Effector CD4-positive, alpha-beta T cell (primary cell): Measurements from ENCODE around the gene C10orf143.

Experiments
- DNase-seq: peaks from one replicate; pipeline ENCODE4 v3.0.0-alpha.2; 2020

Gene C10orf143

GRCh38 chr10:130050721-130051120 is 59.9 kb downstream of the C10orf143 start:
- no peak for DNase-seq

GRCh38 chr10:130049987-130050386 is 60.6 kb downstream of the C10orf143 start:
- no peak for DNase-seq

- no peak for DNase-seq
Measured at GRCh38 chr10:130049244-130049643, 61.4 kb downstream of the C10orf143 start.

GRCh38 chr10:130048081-130048480 is 62.5 kb downstream of the C10orf143 start:
- no peak for DNase-seq

GRCh38 chr10:130047336-130047735 is 63.3 kb downstream of the C10orf143 start:
- DNase-seq, result no peak

GRCh38 chr10:130046591-130046990 is 64.0 kb downstream of the C10orf143 start:
- no peak for DNase-seq

- DNase-seq, result no peak
Measured at GRCh38 chr10:130045801-130046321, 64.8 kb downstream of the C10orf143 start.

- no peak for DNase-seq
Measured at GRCh38 chr10:130045091-130045652, 65.5 kb downstream of the C10orf143 start.

GRCh38 chr10:130044067-130045061 is 66.3 kb downstream of the C10orf143 start:
- no peak for DNase-seq

GRCh38 chr10:130043491-130043890 is 67.1 kb downstream of the C10orf143 start:
- no peak for DNase-seq

GRCh38 chr10:130042381-130042780 is 68.2 kb downstream of the C10orf143 start:
- no peak for DNase-seq

- no peak for DNase-seq
Measured at GRCh38 chr10:130041451-130042371, 68.9 kb downstream of the C10orf143 start.

- DNase-seq, result no peak
Measured at GRCh38 chr10:130040817-130041330, 69.8 kb downstream of the C10orf143 start.

GRCh38 chr10:130040351-130040750 is 70.3 kb downstream of the C10orf143 start:
- no peak for DNase-seq

GRCh38 chr10:130039141-130039540 is 71.5 kb downstream of the C10orf143 start:
- no peak for DNase-seq

- DNase-seq, result no peak
Measured at GRCh38 chr10:130038611-130039109, 72.0 kb downstream of the C10orf143 start.

- DNase-seq, result no peak
Measured at GRCh38 chr10:130038019-130038555, 72.5 kb downstream of the C10orf143 start.

GRCh38 chr10:130037169-130037661 is 73.4 kb downstream of the C10orf143 start:
- DNase-seq, result no peak

GRCh38 chr10:130036296-130037065 is 74.1 kb downstream of the C10orf143 start:
- no peak for DNase-seq

- no peak for DNase-seq
Measured at GRCh38 chr10:130029209-130029608, 81.4 kb downstream of the C10orf143 start.

- DNase-seq, result no peak
Measured at GRCh38 chr10:130028465-130028819, 82.2 kb downstream of the C10orf143 start.
